Measurements from ENCODE around the gene PEPD.

Gene PEPD

DNA sequence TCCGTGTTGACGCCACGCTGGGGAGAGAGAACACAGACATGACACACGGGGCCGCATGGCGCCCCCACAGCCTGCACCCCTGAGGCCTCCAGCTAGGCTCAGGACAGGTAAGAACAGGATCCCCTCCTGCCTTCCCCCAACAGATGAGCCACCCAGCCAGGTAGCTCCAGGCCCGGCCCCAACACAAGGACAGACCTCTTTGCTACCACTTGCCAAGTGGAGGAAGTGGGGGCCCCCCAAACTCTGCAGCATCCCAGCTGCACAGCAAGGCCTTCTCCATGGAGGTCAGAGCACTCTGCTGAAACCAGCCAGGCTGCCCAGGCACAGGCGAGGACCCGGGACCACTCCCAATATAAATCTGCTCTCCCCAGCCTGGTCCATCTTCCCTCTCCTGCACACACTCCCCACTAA lies 31.5 kb downstream of the PEPD start:
- H3K4me3 ChIP-seq (ENCODE audit: control insufficient read depth, low read depth, low read length), result no peak overlapping the region
- TF ChIP-seq, protein P1, sequence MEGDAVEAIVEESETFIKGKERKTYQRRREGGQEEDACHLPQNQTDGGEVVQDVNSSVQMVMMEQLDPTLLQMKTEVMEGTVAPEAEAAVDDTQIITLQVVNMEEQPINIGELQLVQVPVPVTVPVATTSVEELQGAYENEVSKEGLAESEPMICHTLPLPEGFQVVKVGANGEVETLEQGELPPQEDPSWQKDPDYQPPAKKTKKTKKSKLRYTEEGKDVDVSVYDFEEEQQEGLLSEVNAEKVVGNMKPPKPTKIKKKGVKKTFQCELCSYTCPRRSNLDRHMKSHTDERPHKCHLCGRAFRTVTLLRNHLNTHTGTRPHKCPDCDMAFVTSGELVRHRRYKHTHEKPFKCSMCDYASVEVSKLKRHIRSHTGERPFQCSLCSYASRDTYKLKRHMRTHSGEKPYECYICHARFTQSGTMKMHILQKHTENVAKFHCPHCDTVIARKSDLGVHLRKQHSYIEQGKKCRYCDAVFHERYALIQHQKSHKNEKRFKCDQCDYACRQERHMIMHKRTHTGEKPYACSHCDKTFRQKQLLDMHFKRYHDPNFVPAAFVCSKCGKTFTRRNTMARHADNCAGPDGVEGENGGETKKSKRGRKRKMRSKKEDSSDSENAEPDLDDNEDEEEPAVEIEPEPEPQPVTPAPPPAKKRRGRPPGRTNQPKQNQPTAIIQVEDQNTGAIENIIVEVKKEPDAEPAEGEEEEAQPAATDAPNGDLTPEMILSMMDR (conservative IDR thresholded peaks at IDR 0.05; ENCODE audit: control insufficient read depth, insufficient read depth, low read depth, low read length), result no peak
- DNase-seq (ENCODE audit: low read depth), result no peak

DNA sequence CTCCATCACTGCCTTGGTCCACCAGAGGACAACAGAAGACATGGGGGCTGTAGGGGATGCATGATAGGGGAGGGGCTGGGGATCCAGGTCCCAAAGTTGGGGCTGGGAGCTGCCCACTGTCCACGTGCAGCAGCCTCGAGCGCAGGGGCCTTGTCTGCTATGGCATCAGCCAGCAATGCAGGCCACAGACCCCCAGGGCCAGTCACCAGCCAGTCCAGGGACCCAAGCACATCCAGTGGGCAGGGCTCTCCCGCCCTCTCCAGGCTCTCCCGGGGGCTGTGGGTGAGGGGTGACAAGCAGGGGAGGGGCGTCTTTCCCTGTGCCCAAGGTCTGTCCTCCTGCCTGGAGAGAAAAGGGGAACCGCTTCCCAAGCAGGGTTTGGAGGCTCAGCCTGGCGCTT lies 32.8 kb downstream of the PEPD start:
- DNase-seq (ENCODE audit: low read depth), result no peak
- TF ChIP-seq, protein P1 (conservative IDR thresholded peaks at IDR 0.05; ENCODE audit: control insufficient read depth, insufficient read depth, low read depth, low read length), result no peak
- H3K4me3 ChIP-seq (ENCODE audit: control insufficient read depth, low read depth, low read length), result no peak overlapping the region

DNA sequence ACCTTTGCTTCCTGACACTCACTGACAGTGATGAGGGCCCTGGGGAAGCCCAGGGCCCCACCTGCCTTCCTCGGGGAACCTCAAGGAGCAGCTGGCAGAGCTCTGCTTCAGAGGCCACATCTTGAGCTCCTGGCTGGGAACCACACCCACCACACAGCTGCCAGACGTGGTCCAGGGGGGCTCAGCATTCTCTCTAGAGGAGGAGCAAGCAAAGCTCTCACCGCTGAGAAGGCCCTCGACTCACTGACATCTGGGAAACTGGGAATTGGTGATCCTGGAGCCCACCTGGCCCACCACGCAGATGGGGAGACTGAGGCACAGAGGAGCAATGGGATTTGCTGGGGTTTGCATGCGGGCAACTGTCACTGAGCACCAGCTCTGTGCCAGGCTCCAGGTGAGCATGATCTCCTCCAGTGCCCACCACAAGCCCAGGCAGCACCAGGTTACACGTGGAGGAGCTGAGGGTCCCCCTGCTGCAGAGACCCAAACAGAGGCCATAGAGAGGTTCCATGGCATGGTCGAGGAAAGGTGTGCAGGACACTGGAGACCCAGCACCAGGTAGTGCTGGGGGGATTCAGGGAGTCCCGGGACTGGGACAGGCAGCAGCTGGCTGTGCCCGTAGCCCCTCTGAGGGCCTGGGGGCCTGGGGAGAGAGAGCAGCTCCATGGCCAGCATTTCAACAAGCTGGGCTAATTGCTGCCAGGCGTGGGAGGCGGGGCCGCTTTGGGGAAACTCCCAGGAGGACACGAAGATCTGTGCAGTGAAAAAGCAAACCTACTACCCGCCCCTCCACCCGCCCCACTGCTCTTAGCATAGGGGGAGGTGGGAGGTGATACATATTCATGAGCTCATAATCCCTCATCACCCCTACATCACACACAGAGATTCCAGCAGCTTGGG lies 33.4 kb downstream of the PEPD start:
- TF ChIP-seq, protein P1 (conservative IDR thresholded peaks at IDR 0.05; ENCODE audit: control insufficient read depth, insufficient read depth, low read depth, low read length), result no peak
- DNase-seq (ENCODE audit: low read depth), result no peak
- no peak overlapping the region for H3K4me3 ChIP-seq (ENCODE audit: control insufficient read depth, low read depth, low read length)

DNA sequence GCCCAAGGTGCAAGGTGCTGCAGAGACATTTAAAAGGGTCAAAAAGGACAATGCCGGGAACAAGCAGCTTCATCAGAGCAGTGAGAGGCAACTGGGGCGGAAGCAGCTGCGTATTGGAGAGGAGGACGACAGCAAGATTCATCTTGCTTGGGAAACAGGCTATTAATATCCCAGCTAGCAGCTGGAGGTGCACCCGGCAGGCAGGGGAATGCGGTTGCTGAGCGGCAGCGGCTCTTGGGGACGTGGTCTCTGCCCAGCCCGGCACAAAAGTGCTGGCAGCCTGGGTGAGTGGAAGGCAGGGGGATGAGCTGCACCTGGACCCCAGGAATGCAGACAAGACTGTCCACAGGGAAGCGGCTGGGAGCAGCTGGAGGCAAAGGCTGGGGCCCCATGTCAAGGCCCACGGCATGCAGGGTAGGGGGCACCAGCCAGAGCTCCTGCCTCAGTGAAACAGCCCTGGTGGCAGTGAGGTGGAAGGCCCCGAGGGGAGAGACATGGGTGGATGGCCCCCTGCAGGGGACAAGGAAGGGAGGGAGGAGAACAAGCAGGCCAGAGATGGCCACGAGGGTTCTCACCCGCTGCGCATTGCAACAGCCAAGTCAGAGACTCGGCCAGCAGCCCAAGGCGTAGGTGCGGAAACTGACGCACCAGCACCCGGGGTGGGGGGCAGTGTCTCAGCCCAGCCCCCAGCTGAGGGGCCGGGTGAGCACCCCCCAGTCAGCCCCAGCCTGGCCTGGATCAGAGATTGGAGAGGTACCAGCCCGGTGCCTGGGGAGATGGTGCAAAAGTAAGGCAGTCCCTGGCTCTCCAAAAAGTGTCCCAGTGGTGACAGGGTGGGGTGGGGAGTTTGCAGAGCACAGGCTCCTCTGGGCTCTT lies 34.4 kb downstream of the PEPD start:
- H3K4me3 ChIP-seq (ENCODE audit: control insufficient read depth, low read depth, low read length), result no peak overlapping the region
- TF ChIP-seq, protein P1 (conservative IDR thresholded peaks at IDR 0.05; ENCODE audit: control insufficient read depth, insufficient read depth, low read depth, low read length), result no peak
- DNase-seq (ENCODE audit: low read depth), result no peak

DNA sequence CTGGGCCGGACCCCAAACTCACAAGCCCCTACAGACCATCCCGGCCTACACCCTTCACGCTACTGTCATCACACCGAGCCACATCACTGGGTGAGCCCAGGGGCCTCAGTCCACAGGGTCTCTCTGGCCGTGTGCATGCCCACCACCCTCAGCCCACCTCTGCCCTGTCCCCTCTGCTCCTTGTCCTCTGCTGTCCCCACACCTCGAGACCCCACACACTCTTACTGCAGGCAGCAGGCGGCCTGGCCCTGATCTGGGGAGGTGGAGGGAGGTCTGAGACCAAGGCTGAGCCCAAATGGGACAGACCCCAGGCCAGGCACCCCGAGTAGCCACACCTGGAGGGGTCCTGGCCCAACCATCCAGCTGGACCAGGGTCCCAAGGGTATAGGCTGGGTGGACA lies 35.2 kb downstream of the PEPD start:
- no peak overlapping the region for H3K4me3 ChIP-seq (ENCODE audit: control insufficient read depth, low read depth, low read length)

DNA sequence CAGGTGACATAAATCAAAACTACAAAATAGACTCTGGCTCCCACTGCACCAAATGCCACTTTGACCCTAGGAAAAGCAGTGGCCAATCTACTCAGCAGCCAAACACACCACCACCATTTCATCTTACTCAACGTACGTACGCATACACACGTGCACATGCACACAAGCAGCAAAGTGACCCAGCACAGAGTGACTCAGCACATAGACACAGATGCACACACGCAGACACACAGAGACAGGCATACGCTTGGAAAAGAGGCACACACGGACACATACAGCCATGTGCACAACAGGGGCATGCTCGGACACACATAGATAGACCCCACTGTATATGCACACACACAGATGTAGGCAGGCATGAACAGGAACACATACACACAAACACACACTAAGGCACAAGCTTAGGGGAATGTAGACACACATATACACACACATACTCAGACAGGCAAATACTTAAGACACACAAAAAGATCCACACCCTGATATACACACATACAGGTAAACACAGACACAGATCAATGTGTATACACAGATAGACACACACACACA lies 37.3 kb downstream of the PEPD start:
- DNase-seq (ENCODE audit: low read depth), result no peak
- TF ChIP-seq, protein P1 (conservative IDR thresholded peaks at IDR 0.05; ENCODE audit: control insufficient read depth, insufficient read depth, low read depth, low read length), result no peak
- H3K4me3 ChIP-seq (ENCODE audit: control insufficient read depth, low read depth, low read length), result no peak overlapping the region

More for the DNA sequence above, 35.2 kb downstream of the PEPD start:
- no peak for DNase-seq (ENCODE audit: low read depth)
- TF ChIP-seq, protein P1 (conservative IDR thresholded peaks at IDR 0.05; ENCODE audit: control insufficient read depth, insufficient read depth, low read depth, low read length), result no peak
